HCT116 (cell line): ENCODE results near the gene MACROH2A1. TPM values are rescaled to one million over a fixed set of nuclear protein-coding genes. Genes with fewer than 3 reads are reported as not detected.

Experiments used
- ATAC-seq: fragments of 200-7000 bp; cut with Tn5 transposase; 2 replicates; pipeline ENCODE4 v1.9.1; 2020; ENCODE audit warnings: mild to moderate bottlenecking, moderate library complexity
- BruUV-seq: library from RNA; stranded (reverse); fragments of 400-500 nt; replicated peaks from 2 replicates; lab custom pipeline; 2021; lab: Mats Ljungman, UMichigan
- CTCF ChIA-PET: fragments of 300-600 bp; sonication (Branson Sonifier 250); formaldehyde crosslinking; loops from one replicate; lab custom pipeline; 2021; ENCODE audit warnings: antibody characterized with exemption; lab: Charles Lee
- POLR2A ChIA-PET: fragments of 300-600, 350-600 bp; sonication (Branson Sonifier 250); formaldehyde crosslinking; loops from one replicate; lab custom pipeline; 2021; ENCODE audit warnings: antibody characterized with exemption; lab: Charles Lee
- RAD21 ChIA-PET, 2 experiments: fragments of 300-600 bp; sonication (Branson Sonifier 250); formaldehyde crosslinking; loops; one replicate each; lab custom pipeline; 2023; ENCODE audit warnings: low total read pairs in 2 of 2; ENCODE audit not compliant: uncharacterized antibody in 2 of 2, unreplicated experiment in 2 of 2, low non-redundant PET in 1 of 2; lab: Charles Lee
- DNase-seq: peaks from one replicate; pipeline ENCODE4 v3.0.0-alpha.2; 2010; ENCODE audit warnings: low read depth, low spot score
- H2AFZ ChIP-seq: fragments of 200-600 bp; shearing (Covaris generic), sonication (generic); 2 replicates; pipeline ENCODE4 v1.6.1; 2017; ENCODE audit warnings: low read depth, mixed run types, mixed read lengths, antibody characterized with exemption, low read length; ENCODE audit not compliant: poor library complexity, severe bottlenecking
- H3K27ac ChIP-seq: 2 replicates; pipeline ENCODE4 v1.5.1; 2012; ENCODE audit warnings: low read depth, low read length
- H3K27me3 ChIP-seq: fragments of 200-600 bp; sonication (generic); 2 replicates; pipeline ENCODE4 v1.6.1; 2016; ENCODE audit warnings: mixed run types, low read length, mixed read lengths; ENCODE audit not compliant: insufficient read depth
- H3K36me3 ChIP-seq, 2 experiments: fragments of 200-500 bp in 1 of 2; fragments of 200-600 bp in 1 of 2; sonication (Bioruptor generic) in 1 of 2; sonication (generic) in 1 of 2; 2 replicates each; pipeline versions ENCODE4 v1.5.1 to v1.6.1; 2014 to 2016; ENCODE audit warnings: low read length in 2 of 2, inconsistent platforms in 1 of 2, mixed read lengths in 1 of 2, mixed run types in 1 of 2; ENCODE audit not compliant: insufficient read depth in 2 of 2, control insufficient read depth in 1 of 2
- H3K4me1 ChIP-seq, 2 experiments: fragments of 200-600 bp in 1 of 2; sonication (generic) in 1 of 2; 2 replicates each; pipeline versions ENCODE4 v1.5.1 to v1.6.1; 2012 to 2017; ENCODE audit warnings: low read length in 2 of 2, inconsistent platforms in 1 of 2, mild to moderate bottlenecking in 1 of 2, mixed read lengths in 1 of 2, mixed run types in 1 of 2, moderate library complexity in 1 of 2; ENCODE audit not compliant: insufficient read depth in 2 of 2, control insufficient read depth in 1 of 2
- H3K4me2 ChIP-seq: fragments of 200-600 bp; sonication (generic); 2 replicates; pipeline ENCODE4 v1.6.1; 2017; ENCODE audit warnings: mixed run types, low read length, mixed read lengths
- H3K4me3 ChIP-seq, 2 experiments: fragments of 200-600 bp in 1 of 2; sonication (generic) in 1 of 2; replicated peaks in 1 of 2; 2 replicates each; pipeline ENCODE4 v1.5.1; 2011 to 2016; ENCODE audit warnings: low read length in 2 of 2, control low read depth in 1 of 2, low read depth in 1 of 2, mild to moderate bottlenecking in 1 of 2, mixed read lengths in 1 of 2, mixed run types in 1 of 2
- H3K79me2 ChIP-seq: fragments of 200-600 bp; sonication (generic); 2 replicates; pipeline ENCODE4 v1.6.1; 2017; ENCODE audit warnings: mild to moderate bottlenecking, mixed run types, low read length, moderate library complexity, mixed read lengths; ENCODE audit not compliant: insufficient read depth
- H3K9ac ChIP-seq: fragments of 200-600 bp; sonication (generic); 2 replicates; pipeline ENCODE4 v1.6.1; 2016; ENCODE audit warnings: low read length, mixed read lengths
- H3K9me2 ChIP-seq: fragments of 200-600 bp; sonication (generic), shearing (Covaris generic); 2 replicates; pipeline ENCODE4 v1.6.1; 2017; ENCODE audit warnings: mixed run types, mild to moderate bottlenecking, moderate library complexity; ENCODE audit not compliant: insufficient read depth
- H3K9me3 ChIP-seq, 2 experiments: fragments of 200-500 bp in 1 of 2; fragments of 200-600 bp in 1 of 2; sonication (Bioruptor generic) in 1 of 2; sonication (generic) in 1 of 2; 2 replicates each; pipeline ENCODE4 v1.6.1; 2014 to 2017; ENCODE audit warnings: low read length in 2 of 2, mixed read lengths in 2 of 2, inconsistent platforms in 1 of 2, low read depth in 1 of 2, mild to moderate bottlenecking in 1 of 2, mixed run types in 1 of 2, moderate library complexity in 1 of 2; ENCODE audit not compliant: control insufficient read depth in 1 of 2, insufficient read depth in 1 of 2
- H4K20me1 ChIP-seq: fragments of 200-600 bp; sonication (generic), shearing (Covaris generic); 2 replicates; pipeline ENCODE4 v1.6.1; 2017; ENCODE audit warnings: mixed run types, mild to moderate bottlenecking, moderate library complexity; ENCODE audit not compliant: insufficient read depth
- CBX3 ChIP-seq: IDR thresholded peaks from 2 replicates; pipeline ENCODE4 v1.6.1; 2012; ENCODE audit warnings: low read depth
- ELF1 ChIP-seq: IDR thresholded peaks from 2 replicates; pipeline ENCODE4 v1.6.1; 2012; ENCODE audit warnings: low read depth, borderline replicate concordance
- FOSL1 ChIP-seq: IDR thresholded peaks from 2 replicates; pipeline ENCODE4 v1.6.1; 2012; ENCODE audit warnings: low read depth
- POLR2A ChIP-seq: IDR thresholded peaks from 2 replicates; pipeline ENCODE4 v1.7.0; 2011; ENCODE audit warnings: borderline replicate concordance; ENCODE audit not compliant: insufficient read depth, insufficient read length; ENCODE audit errors: extremely low read depth
- POLR2AphosphoS5 ChIP-seq: IDR thresholded peaks from 2 replicates; pipeline ENCODE4 v1.6.1; 2011; ENCODE audit warnings: mild to moderate bottlenecking, low read depth, low read length, moderate library complexity
- REST ChIP-seq: IDR thresholded peaks from 2 replicates; pipeline ENCODE4 v1.6.1; 2012; ENCODE audit warnings: low read depth
- SIN3A ChIP-seq: IDR thresholded peaks from 2 replicates; pipeline ENCODE4 v1.6.1; 2012; ENCODE audit warnings: low read depth
- YY1 ChIP-seq: IDR thresholded peaks from 2 replicates; pipeline ENCODE4 v1.6.1; 2011; ENCODE audit warnings: low read length, low read depth, moderate library complexity, mild to moderate bottlenecking; ENCODE audit not compliant: insufficient replicate concordance; ENCODE audit errors: extremely low read depth
- intact Hi-C: fragments of 100-400 bp; cut with micrococcal nuclease; formaldehyde crosslinking; loops from 2 replicates; pipeline ENCODE4 v1.10.0; 2022
- total RNA-seq: library from RNA; stranded (reverse); gene quantifications from one replicate; pipeline ENCODE4 v1.2.1, GENCODE V29; 2021; ENCODE audit not compliant: unreplicated experiment

Gene MACROH2A1
- total RNA-seq, 1 experiment from 2014 or later, result 218 TPM

- Histone ChIP-seq H2AFZ (no peak overlapping the region), H3K9me2 (no peaks in the 10 kb centered on the region), H3K27ac (no peak overlapping the region), H4K20me1 (peaks cover 6% of the 10 kb centered on the region; the same call in 1 of the 2 replicates), H3K36me3 (no peaks in the 10 kb centered on the region), H3K79me2 (peaks cover 18% of the 10 kb centered on the region), H3K4me2 (no peak overlapping the region), H3K4me3 (no peak overlapping the region), H3K9ac (no peak overlapping the region), H3K27me3 (no peaks in the 10 kb centered on the region), H3K9me3 (no peaks in the 10 kb centered on the region), H3K4me1 (peaks cover 10 to 24% of the 10 kb centered on the region in 2 experiments)
- no peak for DNase-seq
- intact Hi-C loops, result no loop called here
- POLR2A ChIA-PET, result no interaction called here
- TF ChIP-seq SIN3A, result no peak
- no peak for TF ChIP-seq POLR2A
- no peak for TF ChIP-seq POLR2AphosphoS5
- TF ChIP-seq REST, result no peak
- TF ChIP-seq ELF1, result no peak
- no peak for TF ChIP-seq CBX3
- no peak for TF ChIP-seq YY1
- TF ChIP-seq FOSL1, result no peak
- no TSS peak for BruUV-seq
- no peak for ATAC-seq
- RAD21 ChIA-PET, result no interaction called here
- CTCF ChIA-PET, result interaction anchor here (0.6 to 1.1 kb wide), 2 partner anchors 24 to 496 kb away, joined by 3 to 5 read pairs; no protein-coding TSS in a partner anchor
Observed at GRCh38 chr5:135402031-135402430, 3.0 kb upstream of the MACROH2A1 start.
